Fibroblast of lung (primary cell): ENCODE data around the gene AQP12B. TPM values are rescaled to one million over a fixed set of nuclear protein-coding genes. Genes with fewer than 3 reads are reported as not detected.

Source experiments
- DNase-seq, 2 donors: peaks; one replicate each; pipeline versions ENCODE4 v3.0.0 to v3.0.0-alpha.2; 2010; ENCODE audit warnings: low read depth in 2 of 2
- H2AFZ ChIP-seq: 2 replicates; pipeline ENCODE4 v1.5.1; 2012; ENCODE audit warnings: low read length, control low read depth, inconsistent platforms
- H3K27ac ChIP-seq: 2 replicates; pipeline ENCODE4 v1.5.1; 2011; ENCODE audit warnings: low read length, control low read depth; ENCODE audit not compliant: insufficient read depth
- H3K27me3 ChIP-seq: 2 replicates; pipeline ENCODE4 v1.5.1; 2011; ENCODE audit warnings: mild to moderate bottlenecking, low read length; ENCODE audit not compliant: control insufficient read depth, insufficient read depth
- H3K36me3 ChIP-seq: 2 replicates; pipeline ENCODE4 v1.5.1; 2011; ENCODE audit warnings: low read length; ENCODE audit not compliant: control insufficient read depth, insufficient read depth
- H3K4me1 ChIP-seq: 2 replicates; pipeline ENCODE4 v1.5.1; 2011; ENCODE audit warnings: low read length; ENCODE audit not compliant: control insufficient read depth, insufficient read depth; ENCODE audit errors: extremely low read depth
- H3K4me2 ChIP-seq: 2 replicates; pipeline ENCODE4 v1.5.1; 2011; ENCODE audit warnings: low read length, control low read depth; ENCODE audit not compliant: insufficient read depth; ENCODE audit errors: extremely low read depth
- H3K4me3 ChIP-seq, 4 experiments: fragments of 200-600 bp in 1 of 4; sonication (generic) in 1 of 4; replicated peaks in 1 of 4; 2 replicates each; pipeline ENCODE4 v1.5.1; 2011 to 2016; ENCODE audit warnings: low read length in 4 of 4, low read depth in 3 of 4, mild to moderate bottlenecking in 3 of 4, control low read depth in 2 of 4, inconsistent platforms in 1 of 4, mixed read lengths in 1 of 4; ENCODE audit not compliant: insufficient read depth in 1 of 4; ENCODE audit errors: control extremely low read depth in 1 of 4
- H3K79me2 ChIP-seq: 2 replicates; pipeline ENCODE4 v1.5.1; 2012; ENCODE audit warnings: mild to moderate bottlenecking, low read length, inconsistent platforms; ENCODE audit not compliant: control insufficient read depth, insufficient read depth
- H3K9ac ChIP-seq: 2 replicates; pipeline ENCODE4 v1.5.1; 2011; ENCODE audit warnings: mild to moderate bottlenecking, low read length, control low read depth; ENCODE audit not compliant: insufficient read depth
- H3K9me3 ChIP-seq: 2 replicates; pipeline ENCODE4 v1.5.1; 2012; ENCODE audit warnings: low read depth, low read length; ENCODE audit not compliant: control insufficient read depth, insufficient read depth
- H4K20me1 ChIP-seq: 2 replicates; pipeline ENCODE4 v1.5.1; 2011; ENCODE audit warnings: low read length; ENCODE audit not compliant: control insufficient read depth, insufficient read depth; ENCODE audit errors: extremely low read depth
- EZH2 ChIP-seq: IDR thresholded peaks from 2 replicates; pipeline ENCODE4 v1.5.1; 2012; ENCODE audit warnings: low read length, control low read depth, mild to moderate bottlenecking; ENCODE audit errors: missing control alignments
- polyA plus RNA-seq, 2 donors: library from polyadenylated mRNA; depleted of rRNA in 1 of 2; stranded (reverse) in 1 of 2; unstranded in 1 of 2; fragments of >200 nt; gene quantifications; 2 replicates each; pipeline ENCODE4 v1.2.1, GENCODE V29; 2011 to 2012; ENCODE audit warnings: missing spikeins in 1 of 2
- total RNA-seq: library from RNA; depleted of rRNA; stranded (reverse); fragments of >200 nt; gene quantifications from 2 replicates; pipeline ENCODE4 v1.2.1, GENCODE V29; 2014
- TF ChIP-seq, protein P1 (sequence below), 2 donors: IDR thresholded peaks in 1 of 2; conservative IDR thresholded peaks in 1 of 2; 1 replicate in 1 of 2; 2 replicates in 1 of 2; pipeline ENCODE4 v1.5.1; 2011 to 2012; ENCODE audit warnings: low read length in 2 of 2, control low read depth in 1 of 2, inconsistent platforms in 1 of 2, low read depth in 1 of 2, mild to moderate bottlenecking in 1 of 2

Gene AQP12B
- total and polyA plus RNA-seq, 2 donors (not counting 1 experiment from before 2014, with no cell fraction given), result not detected

DNA sequence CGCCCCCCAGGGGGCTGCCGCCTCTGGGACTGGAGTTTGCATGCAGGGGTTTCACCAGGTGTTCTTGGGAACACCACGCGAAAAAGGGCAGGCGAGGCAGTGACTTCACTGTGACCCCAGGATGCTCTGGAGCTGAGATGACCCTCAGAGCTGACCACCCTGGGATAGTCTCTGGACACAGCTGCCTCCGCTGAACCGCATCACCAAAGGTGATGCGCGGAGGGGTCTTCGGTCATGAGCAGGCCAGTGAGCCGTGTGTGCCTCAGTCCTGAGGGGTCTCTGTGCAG is 39.9 kb downstream of the AQP12B start:
- DNase-seq, result no peak
- Histone ChIP-seq H3K4me1 (no peaks in the 10 kb centered on the region), H3K79me2 (no peaks in the 10 kb centered on the region), H3K9ac (no peak overlapping the region), H3K27me3 (no peaks in the 10 kb centered on the region), H3K36me3 (no peaks in the 10 kb centered on the region), H4K20me1 (no peaks in the 10 kb centered on the region), H3K4me3 (no peak overlapping the region), H3K4me2 (no peak overlapping the region), H2AFZ (no peak overlapping the region), H3K27ac (no peak overlapping the region), H3K9me3 (no peaks in the 10 kb centered on the region)
- TF ChIP-seq, protein P1, sequence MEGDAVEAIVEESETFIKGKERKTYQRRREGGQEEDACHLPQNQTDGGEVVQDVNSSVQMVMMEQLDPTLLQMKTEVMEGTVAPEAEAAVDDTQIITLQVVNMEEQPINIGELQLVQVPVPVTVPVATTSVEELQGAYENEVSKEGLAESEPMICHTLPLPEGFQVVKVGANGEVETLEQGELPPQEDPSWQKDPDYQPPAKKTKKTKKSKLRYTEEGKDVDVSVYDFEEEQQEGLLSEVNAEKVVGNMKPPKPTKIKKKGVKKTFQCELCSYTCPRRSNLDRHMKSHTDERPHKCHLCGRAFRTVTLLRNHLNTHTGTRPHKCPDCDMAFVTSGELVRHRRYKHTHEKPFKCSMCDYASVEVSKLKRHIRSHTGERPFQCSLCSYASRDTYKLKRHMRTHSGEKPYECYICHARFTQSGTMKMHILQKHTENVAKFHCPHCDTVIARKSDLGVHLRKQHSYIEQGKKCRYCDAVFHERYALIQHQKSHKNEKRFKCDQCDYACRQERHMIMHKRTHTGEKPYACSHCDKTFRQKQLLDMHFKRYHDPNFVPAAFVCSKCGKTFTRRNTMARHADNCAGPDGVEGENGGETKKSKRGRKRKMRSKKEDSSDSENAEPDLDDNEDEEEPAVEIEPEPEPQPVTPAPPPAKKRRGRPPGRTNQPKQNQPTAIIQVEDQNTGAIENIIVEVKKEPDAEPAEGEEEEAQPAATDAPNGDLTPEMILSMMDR (conservative IDR thresholded peaks at IDR 0.05 in 1 of 2, IDR thresholded peaks at IDR 0.05 in 1 of 2; ENCODE audit: low read depth in 1 of 2, low read length in 2 of 2), result no peak
- TF ChIP-seq EZH2, result no peak

DNA sequence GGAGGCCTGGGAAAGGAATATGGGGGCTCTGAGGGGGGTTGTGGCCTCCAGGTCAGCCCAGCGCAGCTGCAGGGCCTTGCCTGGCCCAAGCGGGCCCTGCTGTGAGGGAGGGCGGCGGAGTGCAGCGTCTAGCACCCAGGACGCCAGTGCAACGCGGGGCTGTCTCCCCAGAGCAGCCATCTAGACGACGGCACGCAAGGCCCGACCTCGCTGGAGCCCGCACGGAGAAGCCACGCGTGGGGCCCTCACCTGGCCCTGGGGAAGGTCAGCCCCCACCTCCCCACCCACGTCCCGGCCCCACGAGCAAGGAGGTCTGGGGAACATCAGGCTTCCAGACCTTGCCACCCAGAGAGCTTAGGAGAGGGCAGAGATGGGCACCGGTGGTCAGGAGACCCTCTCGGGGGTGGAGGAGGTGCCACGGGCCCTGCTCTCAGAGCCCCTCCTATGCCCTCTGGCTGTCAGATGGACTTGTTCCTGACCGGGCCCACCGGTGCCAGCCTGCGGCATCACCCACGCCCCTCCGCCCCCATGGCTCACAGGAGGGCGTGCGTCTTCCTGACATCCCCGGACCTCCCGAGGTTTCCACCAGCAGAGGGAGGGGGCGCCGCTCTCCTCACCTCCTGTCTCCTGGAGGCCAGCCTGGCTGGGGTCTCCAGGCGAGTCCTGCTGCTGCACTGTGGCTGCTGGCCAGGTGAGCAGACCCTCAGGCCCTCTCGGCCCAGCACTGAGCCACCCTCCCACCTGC is 40.5 kb downstream of the AQP12B start:
- no peaks in the 10 kb centered on the region for H3K9me3 ChIP-seq
- H2AFZ ChIP-seq, result no peak overlapping the region
- H3K27me3 ChIP-seq, result no peaks in the 10 kb centered on the region
- H4K20me1 ChIP-seq, result no peaks in the 10 kb centered on the region
- no peaks in the 10 kb centered on the region for H3K4me1 ChIP-seq
- H3K4me3 ChIP-seq, result no peak overlapping the region
- H3K9ac ChIP-seq, result no peak overlapping the region
- DNase-seq, result no peak
- H3K27ac ChIP-seq, result no peak overlapping the region
- no peaks in the 10 kb centered on the region for H3K79me2 ChIP-seq
- no peaks in the 10 kb centered on the region for H3K36me3 ChIP-seq
- no peak overlapping the region for H3K4me2 ChIP-seq
- TF ChIP-seq EZH2, result no peak
- TF ChIP-seq, protein P1 (conservative IDR thresholded peaks at IDR 0.05 in 1 of 2, IDR thresholded peaks at IDR 0.05 in 1 of 2; ENCODE audit: low read depth in 1 of 2, low read length in 2 of 2), result no peak

DNA sequence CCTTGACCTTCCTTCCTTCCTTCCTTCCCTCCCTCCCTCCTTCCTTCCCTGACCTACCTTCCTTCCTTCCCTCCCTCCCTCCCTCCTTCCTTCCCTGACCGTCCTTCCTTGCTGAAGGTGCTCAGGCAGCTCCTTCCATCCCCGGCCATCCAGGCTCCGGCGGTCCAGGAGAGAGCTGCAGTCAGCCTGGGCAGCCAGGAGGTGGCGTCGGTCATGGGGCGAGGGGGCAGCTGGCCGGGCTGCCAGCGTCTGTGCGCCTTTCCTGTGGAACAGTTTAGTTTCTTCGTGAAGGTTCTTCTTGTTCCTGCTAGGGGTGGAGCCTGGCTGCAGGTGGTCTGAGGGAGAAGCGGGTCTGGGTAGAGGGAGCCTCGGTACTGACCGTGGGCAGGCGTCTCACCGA is 41.7 kb downstream of the AQP12B start:
- peak; percentile 6 to 12 for DNase-seq
- H2AFZ ChIP-seq, result no peak overlapping the region
- no peaks in the 10 kb centered on the region for H3K4me1 ChIP-seq

More for the DNA sequence above, 41.7 kb downstream of the AQP12B start:
- Histone ChIP-seq H3K27me3 (no peaks in the 10 kb centered on the region), H3K4me3 (no peak overlapping the region), H3K9ac (no peak overlapping the region), H3K27ac (no peak overlapping the region), H3K4me2 (no peak overlapping the region), H3K9me3 (no peaks in the 10 kb centered on the region), H3K79me2 (no peaks in the 10 kb centered on the region), H3K36me3 (no peaks in the 10 kb centered on the region), H4K20me1 (no peaks in the 10 kb centered on the region)
- TF ChIP-seq, protein P1 (conservative IDR thresholded peaks at IDR 0.05 in 1 of 2, IDR thresholded peaks at IDR 0.05 in 1 of 2; ENCODE audit: low read depth in 1 of 2, low read length in 2 of 2), result peak; percentile 27 to 43
- no peak for TF ChIP-seq EZH2
